ENCODE data around the gene TMEM38A. TPM values are rescaled to one million over a fixed set of nuclear protein-coding genes. Genes with fewer than 3 reads are reported as not detected.

Gene TMEM38A
- total and polyA plus RNA-seq, 3 donors from 2014 or later = 12.5 to 18.8 (median 17.7) TPM

- Histone ChIP-seq H3K4me1 (peaks cover 9% of the 10 kb centered on the region), H3K27ac (no peak overlapping the region), H3K27me3 (no peaks in the 10 kb centered on the region), H3K36me3 (ENCODE audit: low read depth, missing control alignments) (no peaks in the 10 kb centered on the region), H3K4me3 (no peak overlapping the region), H3K9me3 (no peaks in the 10 kb centered on the region)
- intact Hi-C loops (cut with DNase I; ENCODE audit: low total_unique reads) = no loop called here
- DNase-seq = no peak
- 80 to 87% methylated on average over 11 of the region's 11 CpGs for WGBS, 2 donors
- no peak for TF ChIP-seq CTCF (IDR thresholded peaks at IDR 0.05)
These were observed 5.2 kb upstream of the TMEM38A start for GRCh38 chr19:16655727-16656126.

DNA sequence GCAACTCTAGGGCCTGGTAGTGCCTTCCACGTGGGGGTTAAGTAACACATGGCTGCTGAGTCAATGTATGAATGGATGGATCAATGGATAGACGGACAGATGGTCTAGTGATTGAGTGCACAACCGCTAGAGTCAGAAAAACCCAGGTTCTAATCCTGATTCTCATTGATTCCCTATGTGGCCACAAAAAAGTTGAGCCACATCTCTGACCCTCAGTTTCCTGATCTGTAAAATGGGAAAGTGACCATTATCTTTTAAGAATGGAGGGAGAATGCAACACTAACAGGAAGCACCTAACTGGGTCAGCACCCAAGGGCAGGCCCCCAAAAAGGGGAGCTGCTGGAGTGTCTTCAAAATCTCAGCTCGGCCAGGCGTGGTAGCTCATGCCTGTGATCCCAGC is 3.6 kb upstream of the TMEM38A start:
- TF ChIP-seq CTCF (IDR thresholded peaks at IDR 0.05) (no peak), POLR2A (IDR thresholded peaks at IDR 0.05) (no peak)
- Histone ChIP-seq H3K36me3 (ENCODE audit: low read depth, missing control alignments) (no peaks in the 10 kb centered on the region), H3K9me3 (no peaks in the 10 kb centered on the region), H3K4me1 (peaks cover 12% of the 10 kb centered on the region), H3K27me3 (no peaks in the 10 kb centered on the region), H3K27ac (no peak overlapping the region), H3K4me3 (no peak overlapping the region)
- no peak for DNase-seq
- 85 to 88% methylated on average over 5 of the region's 5 CpGs for WGBS, 2 donors
- intact Hi-C loops (cut with DNase I; ENCODE audit: low total_unique reads) = no loop called here

- Histone ChIP-seq H3K4me3 (peak overlapping the region; percentile 81 to 82), H3K4me1 (peaks cover 25% of the 10 kb centered on the region), H3K36me3 (ENCODE audit: low read depth, missing control alignments) (no peaks in the 10 kb centered on the region), H3K27ac (peak overlapping the region; percentile 93 to 96), H3K27me3 (no peaks in the 10 kb centered on the region), H3K9me3 (no peaks in the 10 kb centered on the region)
- TF ChIP-seq CTCF (IDR thresholded peaks at IDR 0.05) = no peak
- no peak for TF ChIP-seq POLR2A (IDR thresholded peaks at IDR 0.05)
- intact Hi-C loops (cut with DNase I; ENCODE audit: low total_unique reads) = no loop called here
- DNase-seq = no peak
- WGBS, 2 donors = 0 to 2% methylated on average over 10 to 14 of the region's 14 CpGs
These were observed 1.5 kb upstream of the TMEM38A start for GRCh38 chr19:16659464-16659831.

GRCh38 chr19:16659832-16660708 is 869 bp upstream of the TMEM38A start, which contains the start of gene SMIM7:
Gene SMIM7, minus strand, starts transcription at chr19:16660144. Its CDS starts 34 bp downstream, at chr19:16660110.
- DNase-seq = peak; percentile 99
- Histone ChIP-seq H3K4me1 (peaks cover 27% of the 10 kb centered on the region), H3K9me3 (no peaks in the 10 kb centered on the region), H3K27me3 (no peaks in the 10 kb centered on the region), H3K36me3 (ENCODE audit: low read depth, missing control alignments) (no peaks in the 10 kb centered on the region), H3K27ac (peak within 1 kb of the TSS; percentile 93 to 96), H3K4me3 (peak within 1 kb of the TSS; percentile 81 to 82)
- TF ChIP-seq CTCF (IDR thresholded peaks at IDR 0.05) (peak in 1 of 3 experiments; percentile 26), POLR2A (IDR thresholded peaks at IDR 0.05) (no peak)
- WGBS, 2 donors = 0 to 4% methylated on average over 8 to 60 of the region's 60 CpGs
- intact Hi-C loops (cut with DNase I; ENCODE audit: low total_unique reads) = no loop called here

Data from testis (tissue), 3 donors.